Suprapubic skin (tissue), 4 donors: ENCODE measurements around the gene AP3B1. TPM values are rescaled to one million over a fixed set of nuclear protein-coding genes. Genes with fewer than 3 reads are reported as not detected.

Source experiments
- DNase-seq, 2 donors: peaks; one replicate each; pipeline ENCODE4 v3.0.0-alpha.2; 2019; ENCODE audit warnings: low spot score in 2 of 2
- H3K27ac ChIP-seq: fragments of 200-600 bp; sonication (generic); one replicate; pipeline ENCODE4 v1.5.1; 2019
- H3K27me3 ChIP-seq: fragments of 200-600 bp; sonication (generic); one replicate; pipeline ENCODE4 v1.5.1; 2019
- H3K36me3 ChIP-seq: fragments of 200-600 bp; sonication (generic); one replicate; pipeline ENCODE4 v1.5.1; 2019
- H3K4me1 ChIP-seq: fragments of 200-600 bp; sonication (generic); one replicate; pipeline ENCODE4 v1.5.1; 2019
- H3K4me3 ChIP-seq: fragments of 200-600 bp; sonication (generic); one replicate; pipeline ENCODE4 v1.5.1; 2019; ENCODE audit warnings: mild to moderate bottlenecking
- H3K9me3 ChIP-seq: fragments of 200-600 bp; sonication (generic); one replicate; pipeline ENCODE4 v1.5.1; 2019
- EP300 ChIP-seq: sonication (generic); formaldehyde crosslinking; IDR thresholded peaks from one replicate; pipeline ENCODE4 v1.6.1; 2017; ENCODE audit warnings: antibody characterized with exemption
- POLR2A ChIP-seq, 2 donors: fragments of 450-650 bp; IDR thresholded peaks; one replicate each; pipeline ENCODE4 v1.6.1; 2017; ENCODE audit warnings: antibody characterized with exemption in 2 of 2, mild to moderate bottlenecking in 2 of 2, moderate library complexity in 2 of 2
- POLR2AphosphoS5 ChIP-seq, 3 donors: sonication (generic); formaldehyde crosslinking; IDR thresholded peaks; one replicate each; pipeline ENCODE4 v1.6.1; 2017; ENCODE audit warnings: antibody characterized with exemption in 3 of 3
- WGBS: methylation state at CpG from one replicate; pipeline ENCODE4 v1.1.5; 2018; 5-methylcytosine and 5-hydroxymethylcytosine counted together
- total RNA-seq, 4 donors: library from RNA; depleted of rRNA; stranded (reverse); fragments of >200 nt; gene quantifications; one replicate each; pipeline ENCODE4 v1.1.0, GENCODE V29; 2016
- TF ChIP-seq, protein P1 (sequence below), 2 donors: fragments of 200-600 bp in 1 of 2; fragments of 450-650 bp in 1 of 2; sonication (generic) in 1 of 2; IDR thresholded peaks; one replicate each; pipeline ENCODE4 v1.5.1; 2016 to 2019; ENCODE audit warnings: antibody characterized with exemption in 2 of 2, mild to moderate bottlenecking in 1 of 2, moderate library complexity in 1 of 2

AP3B1 gene
- total RNA-seq, 4 donors from 2014 or later: 32.2 to 44.0 (median 33.1) TPM

DNA sequence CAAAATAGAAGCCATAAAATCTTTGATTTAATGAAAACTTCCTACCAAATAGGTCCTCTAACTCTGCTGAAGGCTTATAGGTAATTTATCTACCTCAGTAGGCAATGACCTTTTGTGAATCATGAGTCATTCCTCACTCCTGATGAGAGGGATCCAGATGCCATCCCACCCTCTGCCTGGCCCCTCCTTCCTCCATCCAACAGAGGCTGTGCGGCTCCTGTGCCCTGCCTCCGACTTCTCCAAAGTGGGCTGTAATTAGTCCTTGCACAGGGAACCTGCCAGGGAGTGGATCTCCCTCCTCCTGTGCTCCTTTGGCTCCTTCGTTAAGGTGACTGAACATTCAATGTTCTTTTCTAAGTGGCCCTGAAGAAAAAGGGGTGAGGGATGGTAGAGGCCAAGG lies 304.5 kb downstream of the AP3B1 start:
- no peak for DNase-seq
- 89% methylated on average over 3 of the region's 3 CpGs for WGBS
- H3K4me3 ChIP-seq: no peak overlapping the region
- H3K4me1 ChIP-seq: no peaks in the 10 kb centered on the region
- H3K27me3 ChIP-seq: no peaks in the 10 kb centered on the region
- no peak overlapping the region for H3K27ac ChIP-seq
- TF ChIP-seq EP300 (no peak), POLR2A (IDR thresholded peaks at IDR 0.05) (no peak), POLR2AphosphoS5 (IDR thresholded peaks at IDR 0.05) (no peak)
- TF ChIP-seq, protein P1, sequence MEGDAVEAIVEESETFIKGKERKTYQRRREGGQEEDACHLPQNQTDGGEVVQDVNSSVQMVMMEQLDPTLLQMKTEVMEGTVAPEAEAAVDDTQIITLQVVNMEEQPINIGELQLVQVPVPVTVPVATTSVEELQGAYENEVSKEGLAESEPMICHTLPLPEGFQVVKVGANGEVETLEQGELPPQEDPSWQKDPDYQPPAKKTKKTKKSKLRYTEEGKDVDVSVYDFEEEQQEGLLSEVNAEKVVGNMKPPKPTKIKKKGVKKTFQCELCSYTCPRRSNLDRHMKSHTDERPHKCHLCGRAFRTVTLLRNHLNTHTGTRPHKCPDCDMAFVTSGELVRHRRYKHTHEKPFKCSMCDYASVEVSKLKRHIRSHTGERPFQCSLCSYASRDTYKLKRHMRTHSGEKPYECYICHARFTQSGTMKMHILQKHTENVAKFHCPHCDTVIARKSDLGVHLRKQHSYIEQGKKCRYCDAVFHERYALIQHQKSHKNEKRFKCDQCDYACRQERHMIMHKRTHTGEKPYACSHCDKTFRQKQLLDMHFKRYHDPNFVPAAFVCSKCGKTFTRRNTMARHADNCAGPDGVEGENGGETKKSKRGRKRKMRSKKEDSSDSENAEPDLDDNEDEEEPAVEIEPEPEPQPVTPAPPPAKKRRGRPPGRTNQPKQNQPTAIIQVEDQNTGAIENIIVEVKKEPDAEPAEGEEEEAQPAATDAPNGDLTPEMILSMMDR (IDR thresholded peaks at IDR 0.05): no peak
- H3K9me3 ChIP-seq: no peaks in the 10 kb centered on the region
- no peaks in the 10 kb centered on the region for H3K36me3 ChIP-seq

DNA sequence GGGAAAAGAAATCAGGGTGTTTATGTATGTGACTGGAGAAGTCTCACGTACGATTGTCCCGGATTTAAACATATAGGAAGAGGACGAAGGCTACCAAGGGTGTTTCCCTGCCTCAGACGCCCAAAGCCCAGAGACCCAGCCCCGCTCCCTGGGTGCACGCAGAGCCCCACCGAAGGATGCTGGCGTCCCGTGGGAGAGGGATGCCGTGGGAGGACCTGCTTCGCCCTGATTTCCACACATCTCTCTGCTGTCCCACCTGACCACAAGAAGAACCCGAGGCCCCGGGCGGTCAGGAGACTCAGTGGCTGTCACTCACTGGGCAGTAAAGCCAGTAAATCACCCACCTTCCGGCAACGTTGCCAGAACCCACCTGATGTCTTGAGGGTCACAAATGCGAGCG lies 306.5 kb downstream of the AP3B1 start:
- Histone ChIP-seq H3K36me3 (no peaks in the 10 kb centered on the region), H3K4me1 (no peaks in the 10 kb centered on the region), H3K27me3 (no peaks in the 10 kb centered on the region), H3K9me3 (no peaks in the 10 kb centered on the region), H3K4me3 (no peak overlapping the region), H3K27ac (no peak overlapping the region)
- 87% methylated on average over 17 of the region's 19 CpGs for WGBS
- TF ChIP-seq EP300 (no peak), POLR2AphosphoS5 (IDR thresholded peaks at IDR 0.05) (no peak), POLR2A (IDR thresholded peaks at IDR 0.05) (no peak)
- TF ChIP-seq, protein P1 (IDR thresholded peaks at IDR 0.05): no peak
- no peak for DNase-seq

DNA sequence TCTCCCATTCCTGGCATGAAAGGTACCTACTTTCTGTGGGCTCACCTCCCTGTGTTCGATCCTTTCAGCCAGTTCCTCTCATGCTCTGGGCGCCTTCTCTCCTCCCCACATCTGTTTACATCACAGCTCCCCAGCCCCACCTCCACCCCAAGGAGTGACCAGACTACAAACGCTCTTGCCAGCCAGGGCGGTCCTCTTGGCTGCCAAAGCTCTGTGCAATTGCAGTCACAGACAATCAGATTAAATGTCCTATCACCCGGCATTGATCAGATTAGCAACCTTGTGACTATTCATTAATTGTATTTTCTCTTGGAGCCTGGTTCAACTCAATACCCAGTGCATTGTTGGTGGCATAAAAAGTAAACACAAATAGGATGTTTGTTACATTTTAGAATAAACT lies 307.2 kb downstream of the AP3B1 start:
- Histone ChIP-seq H3K9me3 (no peaks in the 10 kb centered on the region), H3K27me3 (no peaks in the 10 kb centered on the region), H3K27ac (no peak overlapping the region), H3K4me3 (no peak overlapping the region), H3K4me1 (no peaks in the 10 kb centered on the region), H3K36me3 (no peaks in the 10 kb centered on the region)
- 60% methylated on average over 5 of the region's 5 CpGs for WGBS
- DNase-seq: no peak
- TF ChIP-seq EP300 (no peak), POLR2A (IDR thresholded peaks at IDR 0.05) (no peak), POLR2AphosphoS5 (IDR thresholded peaks at IDR 0.05) (no peak)
- TF ChIP-seq, protein P1 (IDR thresholded peaks at IDR 0.05): no peak

DNA sequence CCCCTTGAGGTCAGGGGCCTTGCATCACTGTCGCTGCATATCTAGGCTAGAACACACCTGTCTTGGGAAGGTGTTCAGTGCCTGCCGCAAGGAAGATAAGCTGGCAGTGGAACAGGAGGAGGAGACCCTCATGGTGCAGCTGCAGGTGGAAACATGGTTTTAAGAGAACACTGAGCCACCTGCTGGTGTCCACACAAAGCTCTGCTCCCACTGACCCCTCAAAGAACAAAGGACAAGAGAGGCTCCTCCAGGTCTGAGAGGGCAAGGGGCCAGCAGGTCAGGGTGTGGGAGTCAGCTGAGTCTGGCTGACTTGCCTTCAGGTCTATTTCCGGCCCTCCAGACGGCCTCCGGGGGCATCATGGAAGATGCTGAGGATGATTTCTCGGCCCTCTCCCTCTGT lies 308.2 kb downstream of the AP3B1 start:
- Histone ChIP-seq H3K4me3 (no peak overlapping the region), H3K9me3 (no peaks in the 10 kb centered on the region), H3K4me1 (no peaks in the 10 kb centered on the region), H3K36me3 (no peaks in the 10 kb centered on the region), H3K27me3 (no peaks in the 10 kb centered on the region), H3K27ac (no peak overlapping the region)
- DNase-seq: no peak
- 90% methylated on average over 6 of the region's 6 CpGs for WGBS
- TF ChIP-seq POLR2A (IDR thresholded peaks at IDR 0.05) (no peak), POLR2AphosphoS5 (IDR thresholded peaks at IDR 0.05) (no peak), EP300 (no peak)
- TF ChIP-seq, protein P1 (IDR thresholded peaks at IDR 0.05): no peak

DNA sequence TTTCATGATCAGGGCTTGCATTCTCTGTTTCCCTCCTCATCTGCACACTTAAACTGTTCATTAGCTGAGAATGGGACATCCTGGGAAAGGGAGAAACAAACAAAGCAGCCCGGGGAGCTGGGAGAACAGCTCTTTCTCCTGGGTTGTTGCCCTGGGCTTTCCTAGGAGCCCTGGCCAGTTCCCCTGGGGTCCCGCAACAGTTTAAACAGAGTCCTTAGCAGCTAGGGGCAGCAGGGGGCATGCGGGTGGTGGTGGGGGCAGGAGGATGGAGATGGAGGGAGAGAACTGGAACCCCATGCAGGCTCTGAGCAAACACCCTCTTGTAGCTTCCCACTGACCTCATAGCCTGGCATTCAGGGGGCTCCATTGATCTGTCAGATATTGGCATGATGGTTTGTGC lies 309.3 kb downstream of the AP3B1 start:
- Histone ChIP-seq H3K27ac (no peak overlapping the region), H3K36me3 (no peaks in the 10 kb centered on the region), H3K9me3 (no peaks in the 10 kb centered on the region), H3K4me3 (no peak overlapping the region), H3K27me3 (no peaks in the 10 kb centered on the region), H3K4me1 (no peaks in the 10 kb centered on the region)
- TF ChIP-seq EP300 (no peak), POLR2AphosphoS5 (IDR thresholded peaks at IDR 0.05) (no peak), POLR2A (IDR thresholded peaks at IDR 0.05) (no peak)
- TF ChIP-seq, protein P1 (IDR thresholded peaks at IDR 0.05): no peak
- no peak for DNase-seq
- WGBS: 57% methylated on average over 2 of the region's 3 CpGs
